Daoy (cell line): Measurements from ENCODE around the gene TPST1. TPM values are rescaled to one million over a fixed set of nuclear protein-coding genes. Genes with fewer than 3 reads are reported as not detected.
"Not testable (repeated sequence)": the region's sequence is repeated elsewhere in the genome, so short reads cannot be mapped to it uniquely, and the experiment has no call there.

Experiments
- DNase-seq: peaks from one replicate; pipeline ENCODE4 v3.0.0-alpha.2; 2015; ENCODE audit warnings: low read depth
- total RNA-seq: library from RNA; depleted of rRNA; stranded (reverse); fragments of >200 nt; shearing (Covaris generic); gene quantifications from 2 replicates; pipeline ENCODE4 v1.2.3, GENCODE V29; 2014; rRNA removed

The TPST1 gene
- total RNA-seq, 1 experiment from 2014 or later: 87.1 TPM

GRCh38 chr7:66379542-66380160 lies 174.5 kb downstream of the TPST1 start:
- DNase-seq: peak; percentile 64

GRCh38 chr7:66380272-66380888 lies 175.2 kb downstream of the TPST1 start:
- DNase-seq: peak; percentile 67

- not testable (repeated sequence) for DNase-seq
Observed at GRCh38 chr7:66382182-66382923, 177.2 kb downstream of the TPST1 start.

- not testable (repeated sequence) for DNase-seq
Observed at GRCh38 chr7:66385191-66385905, 180.2 kb downstream of the TPST1 start.

- DNase-seq: peak; percentile 83
Observed at GRCh38 chr7:66395128-66395571, 190.0 kb downstream of the TPST1 start.

- DNase-seq: peak; percentile 33
Observed at GRCh38 chr7:66396052-66396451, 190.9 kb downstream of the TPST1 start.

GRCh38 chr7:66398841-66399240 lies 193.7 kb downstream of the TPST1 start:
- peak; percentile 76 for DNase-seq

GRCh38 chr7:66399566-66399965 lies 194.4 kb downstream of the TPST1 start:
- no peak for DNase-seq

GRCh38 chr7:66400400-66400799 lies 195.3 kb downstream of the TPST1 start:
- DNase-seq: no peak

- not testable (repeated sequence) for DNase-seq
Observed at GRCh38 chr7:66401126-66401525, 196.0 kb downstream of the TPST1 start.

- not testable (repeated sequence) for DNase-seq
Observed at GRCh38 chr7:66401932-66402331, 196.8 kb downstream of the TPST1 start.

GRCh38 chr7:66403564-66403963 lies 198.4 kb downstream of the TPST1 start:
- no peak for DNase-seq

GRCh38 chr7:66409493-66409892 lies 204.4 kb downstream of the TPST1 start:
- DNase-seq: no peak

Other genes with a start within 250 kb of the TPST1 start
- gene GUSB, start 223.1 kb upstream of the TPST1 start, total RNA-seq: 22.7 and 41.4 TPM in 2 replicates
- 73.8 and 83.8 TPM in 2 replicates for gene ASL, start 129.5 kb upstream of the TPST1 start, total RNA-seq
- 94.3 and 98.6 TPM in 2 replicates for gene CRCP, start 90.5 kb upstream of the TPST1 start, total RNA-seq